Glomerular visceral epithelial cell (primary cell): ENCODE results near the gene NKAIN4.

Experiments
- DNase-seq: peaks from one replicate; pipeline ENCODE4 v3.0.0-alpha.2; 2016; ENCODE audit errors: extremely low spot score

NKAIN4 gene

DNA sequence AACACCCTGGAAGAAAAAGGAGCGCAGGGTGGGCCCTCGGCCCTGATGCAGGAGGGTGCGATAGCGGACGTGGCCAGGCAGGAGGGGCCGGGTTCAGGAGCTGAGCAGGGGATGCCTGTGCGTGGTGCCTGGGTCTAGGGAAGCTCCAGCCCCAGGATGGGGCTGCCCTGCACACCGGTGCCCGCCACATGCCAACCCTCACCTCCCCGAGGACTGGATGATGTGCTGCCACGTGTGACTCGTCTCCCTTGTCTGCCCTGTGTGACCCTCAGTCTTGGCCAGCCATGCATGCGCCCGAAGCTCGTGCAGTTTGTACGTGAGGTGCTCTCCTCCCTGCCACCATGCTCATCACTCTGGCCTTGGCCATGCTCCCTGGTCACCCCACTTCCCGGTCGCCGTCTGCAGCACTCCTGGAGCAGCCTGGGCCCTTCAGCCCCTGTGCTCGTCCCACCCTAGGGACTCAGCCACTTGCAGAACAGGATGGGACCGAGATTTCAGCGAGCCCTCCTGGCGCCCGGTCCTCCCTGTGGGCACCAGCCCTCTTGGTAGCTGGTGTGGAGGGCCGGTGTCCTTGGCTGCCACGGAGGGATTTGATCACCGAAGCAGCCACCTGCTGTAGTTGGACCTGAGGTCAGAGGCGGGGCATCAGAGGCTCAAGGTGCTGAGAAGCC lies 34.5 kb upstream of the NKAIN4 start:
- no peak for DNase-seq

GRCh38 chr20:63287697-63288580 lies 33.7 kb upstream of the NKAIN4 start:
- no peak for DNase-seq

DNA sequence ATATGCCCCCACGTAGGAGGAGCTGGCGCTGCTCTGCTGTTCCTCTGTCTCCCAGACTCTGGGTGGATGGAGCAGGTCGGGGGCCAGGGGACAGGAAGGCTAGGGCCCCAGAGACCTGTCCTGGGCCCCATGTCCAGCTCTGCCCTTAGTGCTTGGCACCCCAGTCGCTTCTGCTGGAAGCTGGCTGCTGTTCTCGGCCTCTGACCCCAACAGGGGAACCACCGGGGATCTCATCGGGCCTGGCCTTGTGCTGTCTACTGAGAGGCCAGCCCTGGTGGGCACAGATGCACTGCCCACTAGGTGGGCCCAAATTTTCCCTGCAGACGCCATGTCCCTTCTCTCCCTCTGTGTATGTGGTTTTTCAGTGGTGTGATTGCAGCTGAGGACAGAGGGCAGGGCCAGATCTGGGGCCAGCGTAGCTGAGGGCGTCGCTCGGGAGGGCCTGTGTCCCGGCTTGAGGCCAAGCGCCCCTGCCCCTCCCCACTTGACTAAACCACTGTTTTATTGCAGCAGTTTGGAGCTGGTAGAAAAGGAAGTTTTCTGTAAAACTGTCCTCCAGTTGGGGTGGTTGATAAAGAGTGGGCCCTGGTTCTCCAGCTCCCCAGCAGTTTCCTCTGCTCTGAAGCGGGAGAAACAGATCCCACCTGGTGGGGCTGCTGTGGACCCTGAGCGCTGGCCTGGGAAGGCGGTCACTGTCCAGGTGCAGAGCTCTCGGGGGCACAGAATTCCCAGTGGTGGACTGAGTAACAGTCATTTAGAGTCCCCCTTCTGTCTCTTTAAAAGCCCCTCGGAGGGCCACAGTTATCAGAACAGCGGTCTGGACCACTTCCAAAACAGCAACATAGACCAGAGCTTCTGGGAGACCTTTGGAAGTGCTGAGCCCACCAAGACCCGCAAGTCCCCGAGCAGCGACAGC lies 32.8 kb upstream of the NKAIN4 start:
- DNase-seq: no peak

DNA sequence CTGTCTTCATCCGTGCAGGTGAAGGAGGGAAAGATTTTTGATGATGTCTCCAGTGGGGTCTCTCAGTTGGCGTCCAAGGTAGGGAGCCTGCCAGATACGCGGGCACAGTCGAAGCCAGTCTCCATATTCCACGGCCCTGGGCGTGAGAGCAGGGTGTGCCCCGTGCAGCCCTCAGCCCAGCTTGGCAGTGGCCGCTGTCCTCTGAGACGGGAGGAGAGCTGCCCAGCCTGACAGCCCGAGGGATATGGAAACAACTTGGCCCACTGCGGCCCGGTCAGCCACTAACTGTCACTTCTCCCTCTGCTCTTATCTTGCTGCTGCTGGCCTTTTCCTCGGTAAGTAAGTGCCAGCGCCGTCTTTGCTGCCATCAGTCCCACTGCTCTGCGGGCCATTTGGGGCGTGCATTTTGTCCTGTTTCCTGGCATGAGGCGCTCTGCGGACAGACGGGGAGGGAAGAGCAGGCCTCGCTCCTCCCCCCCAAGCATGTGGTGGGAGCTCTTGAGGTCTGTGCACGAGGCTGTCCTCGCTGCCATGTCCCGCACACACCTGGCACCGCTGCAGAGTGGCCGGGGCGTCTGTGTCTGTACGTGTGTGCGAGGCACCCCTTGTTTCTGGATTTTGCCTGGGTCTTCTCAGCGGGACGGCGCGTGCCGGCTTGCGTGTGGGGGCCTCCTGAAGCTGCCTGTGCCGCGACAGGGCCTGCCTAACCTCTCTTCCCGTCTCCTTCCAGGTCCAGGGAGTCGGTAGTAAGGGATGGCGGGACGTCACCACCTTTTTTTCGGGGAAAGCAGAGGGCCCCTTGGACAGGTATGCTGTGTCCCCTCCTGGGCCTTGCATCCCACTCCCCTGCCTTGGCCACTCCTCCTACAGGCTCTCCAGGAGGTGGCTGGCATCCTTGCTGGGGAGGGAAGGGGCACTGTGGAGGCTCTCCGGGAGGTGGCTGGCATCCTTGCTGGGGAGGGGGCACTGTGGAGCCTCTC lies 31.7 kb upstream of the NKAIN4 start:
- DNase-seq: no peak

DNA sequence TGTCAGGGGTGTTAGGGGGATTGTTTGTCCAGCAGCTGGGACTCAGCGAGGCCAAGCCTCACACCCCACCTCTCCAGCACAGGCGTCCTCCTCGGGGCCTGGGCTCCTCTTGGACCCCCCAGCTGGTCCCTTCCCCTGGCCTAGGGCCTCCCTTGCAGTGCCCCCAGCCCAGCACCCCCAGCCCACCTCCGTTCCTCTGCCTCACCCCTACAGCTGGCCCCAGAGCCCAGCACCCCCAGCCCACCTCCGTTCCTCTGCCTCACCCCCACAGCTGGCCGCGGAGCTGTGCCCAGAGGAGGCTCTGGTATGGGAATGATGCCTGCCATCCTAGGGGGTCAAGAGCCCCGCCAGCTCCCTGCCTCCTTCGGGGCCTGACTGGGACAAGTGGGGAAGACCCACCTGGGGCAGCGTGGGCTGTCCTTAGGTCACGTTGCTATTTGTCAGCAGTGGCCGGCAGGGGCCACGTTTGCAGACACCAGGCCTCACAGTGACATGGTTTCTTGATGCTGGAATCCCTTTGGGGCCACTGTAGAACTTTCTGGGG lies 30.8 kb upstream of the NKAIN4 start:
- no peak for DNase-seq

DNA sequence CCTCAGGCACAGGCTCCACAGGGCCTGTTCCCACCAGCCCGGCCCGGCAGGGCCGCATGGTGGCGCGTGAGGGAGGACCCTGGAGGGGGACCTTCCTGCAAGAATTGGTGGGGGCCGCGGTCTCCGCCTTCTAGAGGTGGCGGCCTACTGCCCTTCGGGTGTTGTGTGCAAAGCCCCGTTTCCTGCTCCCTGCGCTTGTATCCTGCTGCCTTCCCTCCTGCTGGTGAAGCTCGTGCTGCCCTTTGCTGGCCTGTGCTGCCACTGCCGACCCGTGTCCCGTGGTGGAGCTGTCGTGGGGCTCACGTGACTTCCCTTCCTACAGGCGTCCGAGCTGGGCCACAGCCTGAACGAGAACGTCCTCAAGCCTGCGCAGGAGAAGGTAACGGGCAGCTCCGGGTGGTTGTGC lies 30.3 kb upstream of the NKAIN4 start:
- DNase-seq: no peak

DNA sequence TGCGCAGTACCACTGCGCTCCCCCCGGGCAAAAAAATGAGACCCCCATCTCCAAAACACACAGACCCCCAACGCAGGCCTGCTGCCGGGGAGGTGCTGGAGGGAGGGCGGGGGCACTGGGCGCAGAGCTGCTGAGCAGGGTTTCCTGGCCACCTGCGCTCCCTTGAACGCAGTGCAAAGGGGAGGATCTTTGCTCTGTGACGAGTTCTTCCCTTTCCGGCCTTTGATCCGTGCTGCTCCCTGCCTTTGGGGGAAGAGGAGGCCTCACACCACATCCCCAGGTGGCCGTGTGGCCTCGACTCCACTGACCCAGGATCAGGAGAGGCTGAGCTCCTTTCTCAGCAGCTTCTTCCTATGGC lies 29.8 kb upstream of the NKAIN4 start:
- no peak for DNase-seq

DNA sequence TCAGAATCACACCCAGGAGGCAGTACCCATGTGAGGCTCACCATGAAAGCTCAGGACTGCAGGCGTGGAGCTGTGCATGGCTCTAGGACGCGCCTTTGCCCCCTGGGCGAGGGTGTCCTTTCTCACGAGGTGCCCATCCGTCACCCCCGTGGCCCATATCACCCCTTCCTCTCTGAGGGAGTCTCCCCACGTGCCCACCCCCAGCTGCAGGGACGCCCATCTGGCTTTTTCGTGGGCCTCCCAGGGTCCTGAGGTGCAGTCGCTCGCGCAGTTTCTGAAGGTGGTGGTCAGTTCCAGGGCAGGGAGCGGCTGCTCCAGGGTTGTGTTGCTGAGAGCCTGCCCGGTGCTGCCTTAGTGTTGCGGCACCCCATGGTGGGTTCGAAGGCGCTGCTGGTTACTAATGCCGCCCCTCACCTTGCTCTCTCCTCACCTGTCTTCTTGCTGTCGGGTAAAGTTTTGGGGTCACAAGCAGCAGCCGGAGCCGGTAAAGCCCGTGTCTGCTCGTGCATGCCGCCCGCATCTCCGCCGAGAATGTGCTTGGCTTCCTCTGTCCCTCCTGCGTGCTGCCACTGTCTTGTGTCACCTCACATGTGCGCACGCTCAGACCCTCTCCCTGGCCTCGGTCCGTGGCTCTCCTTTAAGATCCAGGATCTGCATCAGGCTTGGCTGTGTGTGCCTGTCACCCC lies 29.3 kb upstream of the NKAIN4 start:
- no peak for DNase-seq

DNA sequence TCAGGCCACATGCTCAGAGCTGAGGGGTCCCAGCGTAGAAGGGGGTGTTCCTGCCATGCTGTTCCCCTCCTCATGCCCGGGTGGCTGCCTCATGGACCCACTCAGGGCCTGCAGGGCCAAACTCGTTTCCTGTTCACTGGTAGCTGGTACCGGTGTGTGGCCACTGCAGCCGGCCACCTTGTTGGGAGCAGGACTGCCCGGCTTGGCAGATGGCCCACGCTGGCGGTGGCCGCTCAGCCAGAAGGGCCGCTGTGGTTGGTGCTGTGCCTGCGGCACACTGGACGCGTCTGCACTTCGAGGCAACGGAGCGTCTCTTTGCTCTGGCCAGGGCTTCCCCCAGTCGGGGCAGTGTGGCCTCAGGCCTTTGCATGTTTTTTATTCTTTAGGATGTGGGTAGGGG lies 28.7 kb upstream of the NKAIN4 start:
- no peak for DNase-seq

- DNase-seq: no peak
These were observed 27.7 kb upstream of the NKAIN4 start for GRCh38 chr20:63281742-63282665.

- DNase-seq: no peak
These were observed 26.8 kb upstream of the NKAIN4 start for GRCh38 chr20:63280929-63281545.

- DNase-seq: no peak
These were observed 26.1 kb upstream of the NKAIN4 start for GRCh38 chr20:63280371-63280770.

DNA sequence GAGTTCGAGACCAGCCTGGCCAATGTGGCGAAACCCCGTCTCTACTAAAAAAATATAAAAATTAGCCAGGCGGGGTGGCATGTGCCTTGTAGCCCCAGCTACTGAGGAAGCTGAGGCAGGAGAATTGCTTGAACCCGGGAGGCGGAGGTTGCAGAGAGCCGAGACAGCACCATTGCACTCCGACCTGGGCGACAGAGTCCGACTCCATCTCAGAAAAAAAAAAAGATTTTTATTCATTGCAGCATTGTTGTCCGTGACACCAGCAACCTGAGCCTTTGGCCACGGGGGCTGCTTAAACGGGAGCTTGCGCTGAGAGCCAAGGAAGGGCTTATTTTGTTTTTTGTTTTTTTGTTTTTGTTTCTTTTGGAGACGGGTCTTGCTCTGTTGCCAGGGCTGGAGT lies 25.7 kb upstream of the NKAIN4 start:
- DNase-seq: no peak

DNA sequence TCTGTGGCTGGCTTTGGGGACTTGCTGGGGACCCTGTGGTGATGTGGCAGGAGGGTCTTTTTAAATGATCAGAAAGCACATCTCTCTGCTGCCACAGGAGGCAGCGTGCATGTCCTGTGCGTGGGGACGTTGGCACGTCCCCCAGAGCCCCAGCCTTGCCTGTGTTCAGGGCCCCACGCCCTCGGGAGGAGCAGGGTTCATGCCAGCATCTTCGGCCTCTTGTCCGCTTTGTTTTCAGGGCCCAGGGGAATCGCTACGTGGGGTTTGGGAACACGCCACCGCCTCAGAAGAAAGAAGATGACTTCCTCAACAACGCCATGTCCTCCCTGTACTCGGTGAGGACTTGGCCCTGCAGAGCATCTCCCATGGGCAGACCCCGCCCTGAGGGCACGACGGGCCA lies 24.4 kb upstream of the NKAIN4 start:
- DNase-seq: no peak

DNA sequence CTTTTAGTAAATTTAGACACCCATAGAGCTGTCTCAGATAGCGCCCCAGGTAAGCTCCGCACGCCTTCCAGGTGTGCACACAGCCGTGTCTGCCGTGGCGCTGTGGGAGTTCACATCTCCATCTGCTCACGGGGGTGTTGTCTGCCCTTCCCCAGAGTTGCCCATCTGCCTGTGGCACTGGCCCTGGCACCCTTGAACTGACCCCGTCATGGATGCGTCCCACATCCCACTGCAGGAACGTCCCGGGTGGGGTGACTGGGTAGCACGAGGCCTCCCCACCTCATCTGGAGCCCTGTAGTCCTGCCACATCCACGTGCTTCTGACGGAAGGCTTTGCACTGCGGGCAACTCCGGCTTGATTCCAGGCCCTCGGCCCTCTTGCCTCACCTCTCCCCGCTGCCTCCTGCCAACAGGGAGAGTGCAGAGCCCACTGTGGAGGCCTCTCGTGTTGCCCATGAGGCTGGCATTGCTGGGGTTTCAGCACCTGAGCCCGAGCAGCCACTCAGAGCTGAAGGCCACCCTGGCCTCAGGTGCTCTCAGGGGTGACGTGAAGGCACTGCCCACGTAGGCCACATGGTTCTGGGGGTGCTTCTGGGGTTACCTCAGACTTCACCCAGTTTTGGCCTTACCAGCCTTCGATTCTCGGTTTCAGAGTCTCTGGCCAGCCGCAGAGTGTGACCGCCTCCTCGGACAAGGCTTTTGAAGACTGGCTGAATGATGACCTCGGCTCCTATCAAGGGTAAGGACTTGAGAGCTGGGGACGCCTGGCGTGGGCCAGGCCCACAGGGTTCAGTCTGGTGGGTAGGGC lies 23.4 kb upstream of the NKAIN4 start:
- DNase-seq: no peak

DNA sequence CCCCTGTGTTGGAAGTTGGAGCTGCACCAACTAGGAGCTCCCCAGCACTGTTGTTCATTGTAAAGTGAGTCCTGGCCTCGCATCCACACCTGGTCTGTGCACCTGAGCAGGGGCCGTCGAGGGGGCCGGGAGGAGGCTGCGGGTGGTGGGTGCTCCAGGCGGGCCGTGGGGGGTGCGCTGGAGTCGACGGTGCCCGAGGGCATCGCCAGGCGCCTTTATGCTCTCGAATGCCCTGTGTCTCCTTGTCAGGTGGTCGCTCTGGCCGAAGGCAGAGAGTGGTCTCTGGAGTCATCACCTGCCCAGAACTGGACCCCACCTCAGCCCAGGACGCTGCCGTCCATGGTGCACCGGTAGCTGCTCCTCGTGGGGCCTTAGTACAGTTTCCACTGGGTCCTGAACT lies 22.7 kb upstream of the NKAIN4 start:
- no peak for DNase-seq

- DNase-seq: no peak
These were observed 21.6 kb upstream of the NKAIN4 start for GRCh38 chr20:63275825-63276224.
